ENCODE data around the gene SRCIN1.
"Not testable (repeated sequence)": the region's sequence is repeated elsewhere in the genome, so short reads cannot be mapped to it uniquely, and the experiment has no call there.

The SRCIN1 gene, protein sequence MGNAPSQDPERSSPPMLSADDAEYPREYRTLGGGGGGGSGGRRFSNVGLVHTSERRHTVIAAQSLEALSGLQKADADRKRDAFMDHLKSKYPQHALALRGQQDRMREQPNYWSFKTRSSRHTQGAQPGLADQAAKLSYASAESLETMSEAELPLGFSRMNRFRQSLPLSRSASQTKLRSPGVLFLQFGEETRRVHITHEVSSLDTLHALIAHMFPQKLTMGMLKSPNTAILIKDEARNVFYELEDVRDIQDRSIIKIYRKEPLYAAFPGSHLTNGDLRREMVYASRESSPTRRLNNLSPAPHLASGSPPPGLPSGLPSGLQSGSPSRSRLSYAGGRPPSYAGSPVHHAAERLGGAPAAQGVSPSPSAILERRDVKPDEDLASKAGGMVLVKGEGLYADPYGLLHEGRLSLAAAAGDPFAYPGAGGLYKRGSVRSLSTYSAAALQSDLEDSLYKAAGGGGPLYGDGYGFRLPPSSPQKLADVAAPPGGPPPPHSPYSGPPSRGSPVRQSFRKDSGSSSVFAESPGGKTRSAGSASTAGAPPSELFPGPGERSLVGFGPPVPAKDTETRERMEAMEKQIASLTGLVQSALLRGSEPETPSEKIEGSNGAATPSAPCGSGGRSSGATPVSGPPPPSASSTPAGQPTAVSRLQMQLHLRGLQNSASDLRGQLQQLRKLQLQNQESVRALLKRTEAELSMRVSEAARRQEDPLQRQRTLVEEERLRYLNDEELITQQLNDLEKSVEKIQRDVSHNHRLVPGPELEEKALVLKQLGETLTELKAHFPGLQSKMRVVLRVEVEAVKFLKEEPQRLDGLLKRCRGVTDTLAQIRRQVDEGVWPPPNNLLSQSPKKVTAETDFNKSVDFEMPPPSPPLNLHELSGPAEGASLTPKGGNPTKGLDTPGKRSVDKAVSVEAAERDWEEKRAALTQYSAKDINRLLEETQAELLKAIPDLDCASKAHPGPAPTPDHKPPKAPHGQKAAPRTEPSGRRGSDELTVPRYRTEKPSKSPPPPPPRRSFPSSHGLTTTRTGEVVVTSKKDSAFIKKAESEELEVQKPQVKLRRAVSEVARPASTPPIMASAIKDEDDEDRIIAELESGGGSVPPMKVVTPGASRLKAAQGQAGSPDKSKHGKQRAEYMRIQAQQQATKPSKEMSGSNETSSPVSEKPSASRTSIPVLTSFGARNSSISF

DNA sequence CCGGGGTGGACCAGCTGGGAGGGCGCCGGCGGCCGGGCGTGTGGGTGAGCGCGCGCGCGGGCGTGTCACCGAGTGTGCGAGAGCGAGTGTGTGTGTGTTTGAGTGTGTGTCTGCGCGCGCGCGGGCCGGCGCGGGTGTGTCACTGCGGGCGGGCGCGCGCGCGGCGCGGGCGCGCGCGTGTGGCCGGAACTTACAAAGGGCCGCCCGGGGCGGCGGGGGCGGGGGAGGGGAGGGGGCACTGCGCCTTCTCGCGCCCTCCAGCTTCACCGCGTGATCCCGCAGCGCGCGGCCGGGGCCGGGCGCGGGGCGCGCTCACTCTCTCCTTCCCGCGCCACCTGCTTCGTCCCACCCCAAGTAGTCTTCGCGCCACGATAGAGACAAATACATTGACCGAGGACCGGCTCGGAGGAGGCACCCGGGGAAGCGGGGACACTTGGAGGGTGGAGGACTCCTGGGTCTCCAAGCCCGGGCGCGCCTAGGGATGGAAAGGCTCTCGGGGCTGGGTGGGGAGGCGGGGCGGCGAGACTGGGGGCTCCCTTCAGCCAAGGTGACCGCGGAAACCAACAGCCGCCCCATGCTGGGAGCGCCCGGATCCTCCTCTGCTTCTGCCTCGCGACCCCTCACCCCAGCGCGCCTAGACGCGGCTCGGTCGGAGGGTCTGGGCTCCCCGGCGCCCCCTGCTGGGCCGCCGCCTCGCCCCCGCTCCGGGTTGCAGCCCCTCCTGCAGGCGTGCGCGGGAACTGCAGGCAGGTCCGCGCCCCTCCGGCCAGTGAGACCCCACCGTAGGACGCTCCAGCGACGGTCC, at the start of gene SRCIN1:
TSS of gene SRCIN1 (minus strand) at position 112 of the 805 bp plus-strand sequence. CDS start 247 bp downstream, outside the sequence.
- DNase-seq, result peak; percentile 60
- in situ Hi-C loops (cut with MboI; ENCODE audit: low pct_unique_long_range_greater_than_20kb, low sequenced_read_pairs), result no loop called here

DNA sequence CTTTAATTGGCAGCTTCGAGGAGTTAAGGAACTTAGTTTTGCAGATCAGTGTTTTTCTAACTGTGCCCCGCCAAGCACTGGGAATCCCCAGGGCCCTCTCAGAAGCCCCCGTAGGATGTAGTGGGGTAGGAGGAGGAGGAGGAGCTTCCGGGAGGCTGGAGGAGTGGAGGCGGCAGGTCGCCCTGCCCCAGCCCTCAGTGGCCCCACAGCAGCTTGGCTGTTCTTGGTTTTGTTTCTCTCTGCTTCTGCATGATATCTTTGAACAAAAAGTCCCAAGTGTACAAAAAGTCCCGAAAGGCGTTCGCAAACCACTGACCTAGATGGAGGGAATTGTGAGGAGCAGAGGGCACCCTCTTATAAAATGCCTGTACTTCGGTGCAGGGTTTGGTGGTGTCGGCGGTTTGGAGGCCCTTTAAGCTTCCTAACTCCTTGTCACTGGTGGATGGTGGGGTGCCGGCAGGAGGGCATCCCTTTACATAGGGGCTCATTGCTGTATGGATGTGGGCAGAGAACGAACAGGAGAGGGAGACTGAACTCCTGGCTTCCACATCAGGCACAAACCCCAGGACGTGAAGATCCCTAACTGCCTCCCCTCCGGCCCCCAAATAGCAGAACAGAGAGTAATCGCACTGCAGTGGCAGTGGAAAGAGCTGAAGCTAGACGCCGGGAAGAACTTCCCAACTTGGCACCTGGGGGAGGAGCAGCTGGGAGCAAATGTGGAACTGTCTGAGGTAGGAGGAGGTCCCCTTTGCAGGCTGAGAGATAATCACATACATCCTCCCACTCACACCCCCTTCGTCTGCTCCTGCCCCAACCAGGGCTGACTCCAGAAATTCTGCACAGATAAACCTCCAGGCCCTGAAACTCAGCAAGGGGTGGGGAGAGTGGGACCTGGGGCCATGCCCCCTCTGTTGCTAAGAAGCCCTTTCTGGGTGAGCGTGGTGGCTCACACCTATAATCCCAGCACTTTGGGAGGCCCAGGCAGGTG, 49.0 kb upstream of the SRCIN1 start:
- in situ Hi-C loops (cut with MboI; ENCODE audit: low pct_unique_long_range_greater_than_20kb, low sequenced_read_pairs), result no loop called here

DNA sequence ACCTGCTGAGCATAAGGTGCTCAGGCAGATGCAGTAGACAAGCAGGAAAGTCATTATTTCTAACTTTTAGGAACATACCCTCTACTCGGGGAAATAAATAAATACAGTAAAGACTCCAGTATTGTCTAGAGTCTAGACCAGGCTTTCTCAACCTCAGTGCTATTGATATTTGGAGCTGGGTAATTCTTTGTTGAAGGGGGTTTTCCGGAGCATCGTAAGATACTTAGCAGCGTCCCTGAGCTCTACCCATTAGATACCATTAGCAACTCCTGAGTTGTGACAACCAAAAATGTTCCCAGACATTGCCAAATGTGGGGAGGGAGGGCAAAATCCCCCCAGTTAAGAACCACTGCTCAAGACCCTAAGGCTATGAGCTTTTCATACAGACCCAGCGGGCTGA, 47.9 kb upstream of the SRCIN1 start:
- DNase-seq, result no peak
- in situ Hi-C loops (cut with MboI; ENCODE audit: low pct_unique_long_range_greater_than_20kb, low sequenced_read_pairs), result no loop called here

More for the DNA sequence above, 49.0 kb upstream of the SRCIN1 start:
- DNase-seq, result no peak

DNA sequence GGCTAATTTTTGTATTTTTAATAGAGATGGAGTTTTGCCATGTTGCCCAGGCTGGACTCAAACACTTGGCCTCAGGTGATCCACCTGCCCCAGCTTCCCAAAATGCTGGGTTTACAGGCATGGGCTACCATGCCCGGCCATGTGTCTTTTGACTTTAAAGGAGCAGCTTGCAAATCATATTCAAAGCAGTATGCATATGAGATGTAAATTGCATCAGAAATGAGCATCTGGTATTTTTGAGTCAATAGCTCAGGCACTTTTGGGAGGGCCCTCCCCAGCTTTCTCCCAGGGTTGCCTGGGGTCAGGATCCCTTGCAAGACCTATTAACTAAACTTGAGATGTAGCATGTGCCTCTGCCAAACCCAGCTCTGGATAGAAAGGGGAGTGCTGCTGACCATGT, 47.5 kb upstream of the SRCIN1 start:
- in situ Hi-C loops (cut with MboI; ENCODE audit: low pct_unique_long_range_greater_than_20kb, low sequenced_read_pairs), result no loop called here
- no peak for DNase-seq

DNA sequence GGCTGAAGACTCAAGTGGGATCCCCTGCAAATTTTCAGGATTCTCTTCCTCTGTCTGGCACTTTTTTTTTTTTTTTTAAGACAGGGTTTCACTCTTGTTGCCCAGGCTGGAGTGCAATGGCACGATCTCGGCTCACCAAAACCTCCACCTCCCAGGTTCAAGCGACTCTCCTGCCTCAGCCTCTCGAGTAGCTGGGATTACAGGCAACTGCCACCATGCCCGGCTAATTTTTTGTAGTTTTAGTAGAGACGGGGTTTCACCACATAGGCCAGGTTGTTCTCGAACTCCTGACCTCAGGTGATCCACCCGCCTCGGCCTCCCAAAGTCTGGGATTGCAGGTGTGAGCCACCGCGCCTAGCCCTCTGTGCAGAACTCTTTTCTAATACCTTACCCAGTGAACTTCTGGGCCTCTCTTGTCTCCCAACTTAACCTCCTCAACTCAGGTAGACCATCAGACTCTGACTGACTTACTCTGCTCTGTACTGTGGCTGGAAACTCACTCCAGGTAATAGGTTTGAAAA, 45.0 kb upstream of the SRCIN1 start:
- DNase-seq; in situ Hi-C loops (cut with MboI; ENCODE audit: low pct_unique_long_range_greater_than_20kb, low sequenced_read_pairs): not testable (repeated sequence)

DNA sequence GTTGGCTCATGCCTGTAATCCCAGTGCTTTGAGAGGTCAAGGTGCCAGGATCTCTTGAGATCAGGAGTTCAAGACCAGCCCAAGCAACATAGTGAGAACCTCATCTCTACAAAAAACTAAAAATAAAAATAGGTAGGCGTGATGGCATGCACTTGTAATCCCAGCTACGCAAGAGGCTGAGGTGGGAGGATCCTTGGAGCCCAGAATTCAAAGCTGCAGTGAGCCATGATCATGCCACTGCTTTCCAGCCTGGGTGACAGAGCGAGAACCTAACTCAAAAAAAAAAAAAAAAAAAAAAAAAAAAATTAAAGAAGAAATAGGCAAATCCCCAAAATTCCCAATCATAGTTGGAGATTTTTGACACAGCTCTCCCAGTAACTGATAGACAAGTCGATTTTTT, 32.2 kb upstream of the SRCIN1 start:
- in situ Hi-C loops (cut with MboI; ENCODE audit: low pct_unique_long_range_greater_than_20kb, low sequenced_read_pairs), result no loop called here
- no peak for DNase-seq

DNA sequence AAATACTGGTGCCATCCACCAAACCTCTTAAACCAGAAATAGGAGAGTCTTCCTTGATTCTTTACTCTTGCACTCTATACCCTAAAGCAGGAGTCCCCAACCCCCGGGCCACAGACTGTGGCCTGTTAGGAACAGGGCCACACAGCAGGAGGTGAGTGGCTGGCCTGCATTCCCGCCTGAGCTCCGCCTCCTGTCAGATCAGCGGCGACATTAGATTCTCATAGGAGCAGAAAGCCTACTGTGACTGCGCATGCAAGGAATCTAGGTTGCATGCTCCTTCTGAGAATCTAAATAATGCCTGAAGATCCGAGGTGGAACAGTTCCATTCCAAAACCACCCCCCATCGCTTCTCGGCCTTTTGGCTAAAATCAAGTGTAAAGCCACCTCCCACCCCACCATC, 30.3 kb upstream of the SRCIN1 start:
- DNase-seq, result no peak
- in situ Hi-C loops (cut with MboI; ENCODE audit: low pct_unique_long_range_greater_than_20kb, low sequenced_read_pairs), result no loop called here

DNA sequence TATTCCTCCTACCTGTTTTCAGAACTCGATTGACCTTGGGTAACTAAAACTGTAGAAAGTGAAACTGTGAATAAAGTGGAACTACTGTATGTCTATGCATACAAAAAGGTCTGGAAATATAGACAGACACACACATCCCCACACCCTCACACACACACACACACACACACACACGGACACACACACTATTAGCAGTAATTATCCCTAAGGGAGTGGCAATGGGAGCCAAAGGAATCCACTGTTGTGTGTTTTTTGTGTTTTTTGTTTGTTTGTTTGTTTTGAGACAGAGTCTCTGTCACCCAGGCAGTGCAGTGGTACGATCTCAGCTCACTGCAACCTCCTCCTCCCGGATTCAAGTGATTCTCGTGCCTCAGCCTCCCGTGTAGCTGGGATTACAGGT, 26.6 kb upstream of the SRCIN1 start:
- DNase-seq, result no peak
- in situ Hi-C loops (cut with MboI; ENCODE audit: low pct_unique_long_range_greater_than_20kb, low sequenced_read_pairs), result no loop called here

DNA sequence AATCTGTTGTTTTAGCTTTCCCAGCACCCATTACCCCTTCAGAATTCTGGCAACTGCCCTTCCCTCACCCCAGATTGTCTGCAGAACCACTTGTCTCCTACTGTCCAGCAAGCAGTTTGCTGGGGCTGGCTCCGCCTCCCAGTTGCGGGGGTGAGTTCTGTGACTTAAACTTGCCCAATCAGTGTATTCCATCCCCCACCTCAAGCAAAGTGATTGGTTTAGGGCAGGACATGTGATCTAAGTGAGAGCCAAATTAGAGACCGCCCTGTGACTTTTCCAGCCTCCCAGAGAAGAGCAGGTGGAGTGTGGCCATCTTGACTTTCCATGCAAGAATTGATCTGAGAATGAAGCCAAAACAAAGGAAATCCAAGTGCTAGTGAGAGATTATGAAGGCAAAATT, 22.7 kb upstream of the SRCIN1 start:
- in situ Hi-C loops (cut with MboI; ENCODE audit: low pct_unique_long_range_greater_than_20kb, low sequenced_read_pairs), result no loop called here
- DNase-seq, result peak; percentile 29

DNA sequence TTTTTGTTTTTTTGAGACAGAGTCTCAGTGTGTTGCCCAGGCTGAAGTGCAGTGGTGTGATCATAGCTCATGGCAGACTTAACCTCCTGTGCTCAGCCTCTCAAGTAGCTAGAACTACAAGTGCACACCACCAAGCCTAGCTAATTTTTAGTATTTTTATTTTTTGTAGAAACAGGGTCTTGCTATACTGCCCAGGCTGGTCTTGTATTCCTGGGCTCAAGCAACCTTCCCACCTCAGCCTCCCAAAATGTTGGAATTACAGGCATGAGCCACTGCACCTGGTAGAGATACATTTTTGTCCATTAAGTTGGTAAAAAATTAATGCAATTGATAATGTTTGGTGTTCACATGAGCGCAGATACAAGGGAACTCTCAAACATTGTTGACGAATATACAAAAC, 22.2 kb upstream of the SRCIN1 start:
- in situ Hi-C loops (cut with MboI; ENCODE audit: low pct_unique_long_range_greater_than_20kb, low sequenced_read_pairs), result no loop called here
- no peak for DNase-seq

DNA sequence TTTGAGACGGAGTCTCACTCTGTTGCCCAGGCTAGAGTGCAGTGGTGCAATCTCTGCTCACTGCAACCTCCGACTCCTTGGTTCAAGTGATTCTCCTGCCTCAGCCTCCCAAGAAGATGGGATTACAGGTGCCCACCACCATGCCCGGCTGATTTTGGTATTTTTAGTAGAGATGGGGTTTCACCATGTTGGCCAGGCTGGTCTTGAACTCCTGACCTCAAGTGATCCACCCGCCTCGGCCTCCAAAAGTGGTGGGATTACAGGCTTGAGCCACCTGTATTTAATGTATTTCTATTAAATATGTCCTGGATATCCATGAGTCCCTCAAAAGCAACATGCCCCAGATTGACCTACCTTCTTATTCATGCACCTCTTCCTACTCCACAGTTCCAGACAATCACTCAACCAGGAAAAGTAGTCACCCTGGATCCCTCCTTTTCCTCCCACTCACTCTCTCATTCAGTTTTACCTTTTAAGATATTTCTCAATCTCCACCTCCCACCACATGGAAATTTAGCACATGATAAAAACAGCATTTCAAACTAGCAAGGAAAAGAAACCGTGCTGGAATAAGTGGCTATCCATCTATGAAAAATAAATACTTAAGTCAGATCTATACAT, 21.0 kb upstream of the SRCIN1 start:
- in situ Hi-C loops (cut with MboI; ENCODE audit: low pct_unique_long_range_greater_than_20kb, low sequenced_read_pairs); DNase-seq: not testable (repeated sequence)

DNA sequence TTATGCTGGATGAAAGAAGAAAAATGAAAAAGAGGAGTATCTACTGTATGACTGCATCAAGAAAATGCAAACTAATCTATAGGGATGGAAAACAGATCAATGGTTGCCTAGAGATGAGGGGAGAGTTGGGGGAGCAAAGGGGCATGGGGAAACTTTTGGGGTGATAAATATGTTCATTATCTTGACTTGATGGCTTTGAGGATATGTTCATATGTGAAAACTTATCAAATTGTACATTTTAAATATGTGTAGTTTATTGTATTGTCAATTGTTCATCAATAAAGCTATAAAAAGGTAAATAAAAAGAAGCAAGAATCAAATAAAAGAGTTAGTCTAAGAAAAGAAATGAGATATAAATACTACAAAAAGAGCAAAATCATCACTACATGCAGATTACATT, 19.7 kb upstream of the SRCIN1 start:
- DNase-seq, result no peak
- in situ Hi-C loops (cut with MboI; ENCODE audit: low pct_unique_long_range_greater_than_20kb, low sequenced_read_pairs), result no loop called here

DNA sequence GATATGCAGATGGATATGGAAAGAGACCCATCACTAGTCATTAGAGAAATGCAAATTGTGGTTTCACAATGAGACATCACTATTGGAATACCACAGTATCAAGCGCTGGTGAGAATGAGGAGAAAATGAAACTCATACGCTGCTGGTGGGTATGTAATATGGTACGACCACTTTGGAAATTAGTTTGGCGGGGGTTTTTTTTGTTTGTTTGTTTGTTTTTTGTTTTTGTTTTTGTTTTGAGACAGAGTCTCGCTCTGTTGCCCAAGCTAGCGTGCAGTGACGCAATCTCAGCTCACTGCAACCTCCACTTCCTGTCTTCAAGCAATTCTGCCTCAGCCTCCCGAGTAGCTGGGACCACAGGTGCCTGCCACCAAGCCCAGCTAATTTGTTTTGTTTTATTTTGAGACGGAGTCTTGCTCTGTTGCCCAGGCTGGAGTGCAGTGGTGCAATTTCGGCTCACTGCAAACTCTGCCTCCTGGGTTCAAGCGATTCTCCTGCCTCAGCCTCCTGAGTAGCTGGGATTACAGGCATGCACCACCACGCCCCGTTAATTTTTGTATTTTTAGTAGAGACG, 19.1 kb upstream of the SRCIN1 start:
- DNase-seq; in situ Hi-C loops (cut with MboI; ENCODE audit: low pct_unique_long_range_greater_than_20kb, low sequenced_read_pairs): not testable (repeated sequence)

DNA sequence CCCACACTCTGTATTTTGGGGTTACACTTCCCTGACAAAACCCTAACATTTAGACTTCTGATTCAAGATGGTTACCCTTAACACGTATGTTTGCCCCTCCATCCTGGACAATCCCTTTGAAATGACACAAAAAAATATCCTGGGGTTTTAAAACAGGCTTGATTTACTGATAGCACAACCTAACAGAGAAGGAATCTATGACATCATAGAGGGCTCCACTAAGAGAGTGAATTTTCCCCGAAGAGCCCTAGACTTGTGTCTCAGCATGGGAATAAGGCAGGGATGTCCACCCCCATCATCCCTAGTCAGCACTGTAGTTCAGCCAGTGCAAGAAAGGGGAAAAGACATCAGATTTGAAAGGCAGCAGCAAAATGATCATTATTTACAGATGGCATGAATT, 15.8 kb upstream of the SRCIN1 start:
- DNase-seq, result no peak
- in situ Hi-C loops (cut with MboI; ENCODE audit: low pct_unique_long_range_greater_than_20kb, low sequenced_read_pairs), result no loop called here

DNA sequence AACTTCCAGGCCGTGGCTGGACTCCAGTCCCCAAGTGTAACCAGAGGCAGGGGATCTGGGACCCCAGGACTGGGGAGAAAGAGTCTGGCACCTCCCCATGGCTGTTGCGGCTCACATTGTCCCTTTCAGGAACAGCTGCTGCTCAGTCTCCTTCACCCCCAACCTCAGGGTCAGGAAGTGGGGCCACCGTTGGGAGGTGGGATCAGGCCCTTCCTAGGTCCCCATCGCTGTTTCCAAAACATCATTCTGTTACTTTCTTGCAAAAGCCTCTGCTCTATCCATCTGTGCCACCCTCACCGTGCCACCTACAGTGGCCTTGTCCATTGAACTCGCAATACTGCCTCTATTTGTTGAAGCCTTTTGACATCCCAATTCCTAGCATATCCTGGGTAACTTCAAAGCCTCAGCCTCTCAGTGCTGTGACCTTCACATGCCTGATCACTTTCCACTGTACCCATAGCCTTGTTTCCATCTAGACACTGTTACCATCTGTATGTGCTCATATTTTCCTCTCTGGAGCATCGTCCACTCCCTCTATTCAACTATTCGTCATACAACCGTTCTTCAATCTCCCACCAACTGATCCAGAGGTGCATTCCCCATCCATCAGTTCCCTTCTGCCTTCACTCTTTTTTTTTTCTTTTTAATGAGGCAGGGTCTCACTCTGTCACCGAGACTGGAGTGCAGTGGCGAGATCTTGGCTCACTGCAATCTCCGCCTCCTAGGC, 15.0 kb upstream of the SRCIN1 start:
- no peak for DNase-seq
- in situ Hi-C loops (cut with MboI; ENCODE audit: low pct_unique_long_range_greater_than_20kb, low sequenced_read_pairs), result no loop called here

DNA sequence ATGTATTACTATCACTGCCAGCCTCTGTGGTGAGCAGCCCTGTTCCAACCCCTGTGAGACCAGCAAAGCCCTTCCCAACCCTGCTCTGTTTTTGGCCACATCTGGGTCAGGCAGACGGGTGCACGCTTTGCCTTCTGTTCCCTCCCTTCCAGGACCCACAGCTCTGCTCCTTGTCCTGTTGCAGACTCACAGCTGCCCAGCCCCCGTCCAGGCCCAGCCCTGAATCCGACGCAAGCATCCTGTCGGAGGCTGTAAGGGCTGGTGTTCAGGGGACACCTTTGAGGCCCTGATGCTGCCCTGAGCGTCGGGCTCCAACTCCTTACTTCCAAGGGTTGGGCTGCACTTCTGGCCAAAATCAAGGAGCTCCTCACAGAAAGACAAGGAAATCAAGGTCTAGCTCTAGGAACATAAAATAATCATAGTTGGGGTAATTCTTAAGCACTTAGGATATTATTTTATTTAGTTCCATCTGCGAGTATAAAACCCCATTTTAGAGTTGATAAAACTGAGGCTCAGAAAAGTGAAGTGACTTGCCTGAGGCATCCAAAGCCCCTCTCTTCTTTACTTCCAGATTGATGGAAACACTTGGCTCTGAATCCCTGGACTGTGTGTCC, 14.3 kb upstream of the SRCIN1 start:
- no peak for DNase-seq

More for the DNA sequence above, 14.3 kb upstream of the SRCIN1 start:
- in situ Hi-C loops (cut with MboI; ENCODE audit: low pct_unique_long_range_greater_than_20kb, low sequenced_read_pairs), result no loop called here
